Stomach (tissue), 9 donors: ENCODE results near the gene SARDH. TPM values are rescaled to one million over a fixed set of nuclear protein-coding genes. Genes with fewer than 3 reads are reported as not detected.

Experiments used
- DNase-seq, 2 donors: peaks; one replicate each; pipeline versions ENCODE4 v3.0.0 to v3.0.0-alpha.2; 2013 to 2019
- H3K27ac ChIP-seq, 5 donors: fragments of 200-600 bp in 4 of 5; sonication (generic) in 4 of 5; one replicate each; pipeline ENCODE4 v1.5.1; 2013 to 2019; ENCODE audit warnings: mild to moderate bottlenecking in 1 of 5, moderate library complexity in 1 of 5
- H3K27me3 ChIP-seq, 3 donors: fragments of 200-600 bp; sonication (generic); one replicate each; pipeline ENCODE4 v1.5.1; 2017 to 2019; ENCODE audit warnings: mixed run types in 1 of 3
- H3K36me3 ChIP-seq, 4 donors: fragments of 200-600 bp; sonication (generic); 1 replicate in 3 of 4; 2 replicates in 1 of 4; pipeline ENCODE4 v1.5.1; 2016 to 2019
- H3K4me1 ChIP-seq, 4 donors: fragments of 200-600 bp; sonication (generic); one replicate each; pipeline ENCODE4 v1.5.1; 2016 to 2019
- H3K4me3 ChIP-seq, 4 donors: fragments of 200-600 bp; sonication (generic) in 3 of 4; one replicate each; pipeline ENCODE4 v1.5.1; 2016 to 2019; ENCODE audit warnings: mild to moderate bottlenecking in 1 of 4
- H3K9me3 ChIP-seq, 4 donors: fragments of 200-600 bp; sonication (generic); one replicate each; pipeline ENCODE4 v1.5.1; 2016 to 2019
- EP300 ChIP-seq: sonication (generic); formaldehyde crosslinking; IDR thresholded peaks from one replicate; pipeline ENCODE4 v1.6.1; 2017; ENCODE audit warnings: antibody characterized with exemption
- POLR2A ChIP-seq, 4 donors: fragments of 450-650 bp; IDR thresholded peaks; one replicate each; pipeline ENCODE4 v1.6.1; 2016; ENCODE audit warnings: antibody characterized with exemption in 4 of 4, control low read depth in 2 of 4, mild to moderate bottlenecking in 1 of 4, moderate library complexity in 1 of 4
- POLR2AphosphoS5 ChIP-seq, 3 donors: sonication (generic); formaldehyde crosslinking; IDR thresholded peaks; one replicate each; pipeline ENCODE4 v1.6.1; 2016; ENCODE audit warnings: antibody characterized with exemption in 3 of 3
- WGBS, 5 donors: extraction: QIAGEN DNeasy Blood & Tissue Kit in 3 of 5; methylation state at CpG; one replicate each; pipeline versions ENCODE4 v1.1.5 to v1.1.7; 2013 to 2018; 5-methylcytosine and 5-hydroxymethylcytosine counted together
- intact Hi-C: fragments of 100-400 bp; cut with DNase I; formaldehyde crosslinking; loops from one replicate; pipeline ENCODE4 v1.15.1; 2023; ENCODE audit warnings: low total_unique reads
- polyA plus RNA-seq, 3 donors: library from polyadenylated mRNA; stranded (reverse); fragments of 200-250 nt; gene quantifications; one replicate each; pipeline ENCODE4 v1.2.3, GENCODE V29; 2013
- total RNA-seq, 5 donors: library from RNA; depleted of rRNA; stranded (reverse); fragments of >200 nt; gene quantifications; one replicate each; pipeline versions ENCODE4 v1.1.0 to v1.2.3, GENCODE V29; 2014 to 2016
- TF ChIP-seq, protein P1 (sequence below), 7 experiments: fragments of 450-650 bp in 4 of 7; fragments of 200-600 bp in 3 of 7; sonication (generic) in 3 of 7; IDR thresholded peaks; one replicate each; pipeline ENCODE4 v1.5.1; 2016 to 2019; ENCODE audit warnings: antibody characterized with exemption in 7 of 7, control low read depth in 2 of 7, mild to moderate bottlenecking in 1 of 7
- donor health status: healthy with polysubstance abuse.
- donor health status: Bipolar disorder and iron deficiency.
- donor health status: healthy.

Gene SARDH
- total and polyA plus RNA-seq, 8 donors = 0.76 to 15.2 (median 2.6) TPM; not detected in 1

DNA sequence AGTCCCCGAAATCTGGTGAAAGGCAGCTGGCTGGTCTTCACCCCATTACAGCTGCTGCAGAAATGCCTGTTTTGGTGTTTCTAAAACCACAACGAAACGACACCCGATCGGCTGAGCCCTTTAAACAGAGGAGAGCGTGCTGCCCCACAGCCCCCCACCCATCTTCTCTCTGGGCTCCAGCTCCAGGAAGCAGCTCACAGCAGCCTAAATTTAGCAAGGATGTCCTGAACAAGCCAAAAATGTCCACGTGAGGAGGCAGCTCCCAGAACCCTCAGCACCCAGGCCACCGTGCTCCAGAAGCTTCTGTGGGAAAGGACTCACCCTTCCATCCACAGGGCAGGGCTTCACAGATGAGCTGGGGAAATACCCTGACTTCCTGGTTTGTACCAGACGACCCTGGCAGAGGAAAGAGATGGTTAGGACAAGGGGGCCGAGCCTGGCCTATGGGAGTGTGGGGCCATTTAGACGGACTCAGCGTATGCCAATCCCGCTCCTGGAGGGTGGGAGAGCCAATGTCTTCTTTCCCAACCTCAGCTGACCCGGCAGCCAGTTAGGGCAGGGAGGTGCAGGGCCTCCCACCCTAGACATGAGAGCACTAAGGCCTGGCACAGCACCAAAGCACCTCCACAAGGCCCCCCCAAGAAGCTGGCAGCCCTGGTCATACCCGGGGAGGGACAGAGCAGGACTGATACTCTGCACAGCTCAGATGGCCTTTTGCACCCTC is 39.1 kb upstream of the SARDH start:
- Histone ChIP-seq H3K4me3 (no peak overlapping the region), H3K36me3 (peaks cover 20 to 91% (median 67%) of the 10 kb centered on the region in 4 donors), H3K9me3 (peaks cover 0 to 12% (median 6%) of the 10 kb centered on the region in 4 donors), H3K27me3 (no peaks in the 10 kb centered on the region), H3K27ac (no peak overlapping the region), H3K4me1 (no peaks in the 10 kb centered on the region)
- DNase-seq = no peak
- intact Hi-C loops = no loop called here
- WGBS, 5 donors = 74 to 89% (median 86%) methylated on average over 13 to 15 of the region's 15 CpGs
- TF ChIP-seq, protein P1, sequence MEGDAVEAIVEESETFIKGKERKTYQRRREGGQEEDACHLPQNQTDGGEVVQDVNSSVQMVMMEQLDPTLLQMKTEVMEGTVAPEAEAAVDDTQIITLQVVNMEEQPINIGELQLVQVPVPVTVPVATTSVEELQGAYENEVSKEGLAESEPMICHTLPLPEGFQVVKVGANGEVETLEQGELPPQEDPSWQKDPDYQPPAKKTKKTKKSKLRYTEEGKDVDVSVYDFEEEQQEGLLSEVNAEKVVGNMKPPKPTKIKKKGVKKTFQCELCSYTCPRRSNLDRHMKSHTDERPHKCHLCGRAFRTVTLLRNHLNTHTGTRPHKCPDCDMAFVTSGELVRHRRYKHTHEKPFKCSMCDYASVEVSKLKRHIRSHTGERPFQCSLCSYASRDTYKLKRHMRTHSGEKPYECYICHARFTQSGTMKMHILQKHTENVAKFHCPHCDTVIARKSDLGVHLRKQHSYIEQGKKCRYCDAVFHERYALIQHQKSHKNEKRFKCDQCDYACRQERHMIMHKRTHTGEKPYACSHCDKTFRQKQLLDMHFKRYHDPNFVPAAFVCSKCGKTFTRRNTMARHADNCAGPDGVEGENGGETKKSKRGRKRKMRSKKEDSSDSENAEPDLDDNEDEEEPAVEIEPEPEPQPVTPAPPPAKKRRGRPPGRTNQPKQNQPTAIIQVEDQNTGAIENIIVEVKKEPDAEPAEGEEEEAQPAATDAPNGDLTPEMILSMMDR (IDR thresholded peaks at IDR 0.05) = no peak
- no peak for TF ChIP-seq EP300
- no peak for TF ChIP-seq POLR2A (IDR thresholded peaks at IDR 0.05)
- TF ChIP-seq POLR2AphosphoS5 (IDR thresholded peaks at IDR 0.05) = no peak

DNA sequence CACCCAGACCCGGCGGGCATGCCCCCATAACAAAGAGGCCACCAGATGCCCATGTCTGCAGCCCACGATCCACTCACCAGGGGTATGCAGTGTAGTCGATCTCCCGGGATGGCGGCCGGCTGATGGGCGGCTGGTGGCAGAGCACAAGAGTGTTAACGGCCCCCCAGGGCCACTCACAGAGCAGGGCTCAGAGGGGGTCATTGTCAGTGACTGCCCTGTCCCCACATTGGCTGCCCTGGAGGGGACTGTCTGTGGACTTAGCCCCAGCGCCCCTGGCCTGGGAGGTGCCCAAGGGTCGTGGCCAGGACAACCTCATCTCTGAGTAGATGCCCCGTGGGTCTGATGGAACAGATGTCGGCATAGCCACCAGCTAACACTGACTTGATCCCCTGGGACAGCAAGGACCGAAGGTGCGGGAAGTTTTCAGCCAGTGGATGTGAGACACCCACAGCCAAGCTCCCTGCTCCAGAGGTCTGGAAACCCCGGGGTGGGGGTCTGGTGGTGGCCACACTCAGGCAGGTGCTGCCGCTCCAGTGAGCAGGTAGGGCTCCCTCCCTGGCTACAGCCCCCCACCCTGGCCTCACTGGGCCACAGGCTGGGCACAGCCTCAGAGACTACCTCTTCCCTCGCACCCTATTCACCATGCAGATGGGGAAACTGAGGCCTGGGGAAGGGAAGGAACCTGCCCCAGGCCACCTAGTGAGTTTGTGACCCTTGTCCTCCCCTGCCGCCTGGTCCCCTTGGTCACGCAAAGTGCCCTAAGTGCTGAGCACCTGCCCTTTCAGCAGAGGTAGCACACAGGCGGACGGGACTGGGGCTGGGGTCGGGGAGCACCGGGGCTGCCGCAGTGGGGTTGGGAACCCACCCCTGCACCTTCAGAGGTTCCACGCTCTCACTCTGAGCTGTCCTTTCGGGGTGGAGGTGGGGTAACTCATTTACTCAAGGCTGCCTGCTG is 38.1 kb upstream of the SARDH start:
- Histone ChIP-seq H3K9me3 (peaks cover 0 to 12% (median 6%) of the 10 kb centered on the region in 4 donors), H3K27ac (no peak overlapping the region), H3K4me3 (no peak overlapping the region), H3K36me3 (peaks cover 20 to 95% (median 77%) of the 10 kb centered on the region in 4 donors), H3K4me1 (no peaks in the 10 kb centered on the region), H3K27me3 (no peaks in the 10 kb centered on the region)
- TF ChIP-seq POLR2AphosphoS5 (IDR thresholded peaks at IDR 0.05) (no peak), EP300 (no peak), POLR2A (IDR thresholded peaks at IDR 0.05) (no peak)
- TF ChIP-seq, protein P1 (IDR thresholded peaks at IDR 0.05) = no peak
- 90 to 97% (median 97%) methylated on average over 20 to 27 of the region's 27 CpGs for WGBS, 5 donors
- DNase-seq = no peak
- intact Hi-C loops = no loop called here

DNA sequence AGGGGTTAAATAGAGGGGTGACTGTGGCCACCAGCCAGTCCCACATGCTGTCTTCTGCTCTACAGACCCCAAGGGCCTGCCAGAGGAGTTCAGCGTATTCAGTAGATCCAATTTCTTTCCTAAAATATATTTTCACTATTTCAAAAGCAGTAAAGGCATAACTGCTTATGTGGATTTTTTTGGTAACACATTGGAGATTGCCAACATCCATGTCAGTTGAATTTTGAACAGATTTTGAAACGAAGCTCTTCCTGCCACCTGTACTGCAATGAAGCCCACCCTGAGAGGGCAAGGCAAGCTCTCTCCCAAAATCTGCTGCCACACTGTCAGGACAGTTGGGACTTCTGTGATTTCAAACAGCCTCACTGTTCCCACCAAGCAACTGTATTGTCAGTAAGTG is 37.1 kb upstream of the SARDH start:
- H3K9me3 ChIP-seq = peaks cover 0 to 12% (median 6%) of the 10 kb centered on the region in 4 donors
- TF ChIP-seq, protein P1 (IDR thresholded peaks at IDR 0.05) = no peak
- TF ChIP-seq POLR2AphosphoS5 (IDR thresholded peaks at IDR 0.05) (no peak), EP300 (no peak), POLR2A (IDR thresholded peaks at IDR 0.05) (no peak)
- intact Hi-C loops = no loop called here
- H3K36me3 ChIP-seq = peaks cover 20 to 96% (median 85%) of the 10 kb centered on the region in 4 donors
- no peak overlapping the region for H3K27ac ChIP-seq
- H3K27me3 ChIP-seq = no peaks in the 10 kb centered on the region
- no peaks in the 10 kb centered on the region for H3K4me1 ChIP-seq
- H3K4me3 ChIP-seq = no peak overlapping the region
- DNase-seq = no peak
- 87 to 97% (median 91%) methylated on average over 2 of the region's 2 CpGs for whole genome bisulfite sequencing, 5 donors

DNA sequence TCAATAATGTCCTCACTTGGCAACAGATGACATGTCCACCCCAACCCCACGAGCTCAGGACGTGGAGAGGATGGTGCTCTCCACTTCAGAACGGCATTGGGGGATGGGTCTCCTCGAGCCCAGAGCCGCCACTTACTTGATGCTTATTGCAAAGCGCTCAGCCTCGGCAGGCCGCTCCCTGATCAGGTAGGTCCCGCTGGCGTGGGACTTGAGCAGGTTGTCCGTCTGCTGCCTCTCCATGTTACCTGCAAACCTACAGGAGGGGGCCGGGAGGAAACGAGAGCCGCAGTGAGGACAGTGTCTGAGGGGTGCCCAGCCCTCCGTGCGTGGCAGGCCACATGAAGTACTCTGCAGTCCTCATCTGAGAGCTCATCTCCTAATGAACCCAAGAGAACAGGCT is 36.6 kb upstream of the SARDH start:
- no peak for TF ChIP-seq POLR2AphosphoS5 (IDR thresholded peaks at IDR 0.05)
- TF ChIP-seq POLR2A (IDR thresholded peaks at IDR 0.05) = no peak
- TF ChIP-seq, protein P1 (IDR thresholded peaks at IDR 0.05) = no peak
- TF ChIP-seq EP300 = no peak
- peaks cover 0 to 12% (median 6%) of the 10 kb centered on the region in 4 donors for H3K9me3 ChIP-seq
- DNase-seq = no peak

More for the DNA sequence above, 36.6 kb upstream of the SARDH start:
- WGBS, 5 donors = 89 to 97% (median 96%) methylated on average over 14 to 16 of the region's 16 CpGs
- Histone ChIP-seq H3K27ac (no peak overlapping the region), H3K4me1 (no peaks in the 10 kb centered on the region), H3K27me3 (no peaks in the 10 kb centered on the region), H3K36me3 (peaks cover 20 to 96% (median 90%) of the 10 kb centered on the region in 4 donors), H3K4me3 (no peak overlapping the region)
- intact Hi-C loops = no loop called here
